HFF-Myc (cell line): Measurements from ENCODE around the gene SF3B3.

Experiments used
- DNase-seq: peaks from one replicate; pipeline ENCODE4 v3.0.0-alpha.2; 2011; ENCODE audit warnings: low read depth; ENCODE audit errors: extremely low read depth
- H3K4me3 ChIP-seq: replicated peaks from 2 replicates; pipeline ENCODE4 v1.5.1; 2011; ENCODE audit warnings: low read depth, mild to moderate bottlenecking, control low read depth, low read length
- CTCF ChIP-seq: IDR thresholded peaks from 2 replicates; pipeline ENCODE4 v1.5.1; 2012; ENCODE audit warnings: mild to moderate bottlenecking, low read depth, low read length, control low read depth; ENCODE audit errors: missing control alignments

SF3B3 gene

GRCh38 chr16:70563636-70564035 lies 40.0 kb downstream of the SF3B3 start:
- no peak for TF ChIP-seq CTCF
- H3K4me3 ChIP-seq, result no peak overlapping the region
- DNase-seq, result no peak

GRCh38 chr16:70565053-70565452 lies 41.4 kb downstream of the SF3B3 start:
- no peak for TF ChIP-seq CTCF
- no peak overlapping the region for H3K4me3 ChIP-seq

GRCh38 chr16:70568601-70569237 lies 45.1 kb downstream of the SF3B3 start:
- TF ChIP-seq CTCF, result no peak
- no peak overlapping the region for H3K4me3 ChIP-seq
- no peak for DNase-seq

More at GRCh38 chr16:70565053-70565452, 41.4 kb downstream of the SF3B3 start:
- DNase-seq, result no peak

- DNase-seq, result no peak
- no peak overlapping the region for H3K4me3 ChIP-seq
- TF ChIP-seq CTCF, result no peak
These were observed 46.1 kb downstream of the SF3B3 start for GRCh38 chr16:70569752-70570151.

GRCh38 chr16:70570967-70571570 lies 47.5 kb downstream of the SF3B3 start:
- DNase-seq, result no peak
- TF ChIP-seq CTCF, result no peak
- no peak overlapping the region for H3K4me3 ChIP-seq

- no peak for DNase-seq
- H3K4me3 ChIP-seq, result no peak overlapping the region
- no peak for TF ChIP-seq CTCF
These were observed 48.0 kb downstream of the SF3B3 start for GRCh38 chr16:70571623-70572022.
